ENCODE results near the gene SLC6A13.

DNA sequence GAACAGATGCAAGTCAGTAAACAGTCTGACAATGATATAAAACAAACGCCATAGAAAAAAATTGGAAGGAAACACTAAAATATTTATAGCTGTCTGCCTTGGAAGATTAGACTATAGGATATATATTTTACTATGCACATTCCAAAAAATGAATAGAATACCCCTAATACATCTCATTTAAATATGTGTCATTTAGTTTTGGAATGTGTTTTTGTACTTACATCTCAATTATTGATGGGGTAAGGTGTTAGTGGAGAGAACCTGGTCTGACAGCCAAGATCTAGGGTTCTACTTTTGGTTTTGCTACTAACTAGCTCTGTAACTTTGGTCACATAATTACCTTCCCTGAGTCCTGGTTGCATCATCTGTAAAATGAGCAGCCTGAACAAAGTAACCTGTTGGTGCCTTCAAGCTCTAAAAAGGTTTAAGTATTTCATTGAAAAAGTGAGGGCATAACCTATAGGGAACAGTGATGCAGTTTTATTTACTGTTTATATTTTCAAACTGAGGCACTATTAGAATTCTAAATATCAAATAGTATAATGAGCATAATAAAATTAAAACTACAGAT, 28.6 kb upstream of the SLC6A13 start:
- no peak for TF ChIP-seq SP1 (CRISPR knock-in tag; conservative IDR thresholded peaks at IDR 0.05)
- no peak for TF ChIP-seq ELF4 (CRISPR knock-in tag; IDR thresholded peaks at IDR 0.05; ENCODE audit: low read depth)
- TF ChIP-seq CTCF (IDR thresholded peaks at IDR 0.05), result no peak

Data from WTC11 (cell line).